IgD-negative memory B cell (primary cell): ENCODE results near the gene P3H2. TPM values are rescaled to one million over a fixed set of nuclear protein-coding genes. Genes with fewer than 3 reads are reported as not detected.
"Not testable (repeated sequence)": the region's sequence is repeated elsewhere in the genome, so short reads cannot be mapped to it uniquely, and the experiment has no call there.

Experiments used
- H3K27ac Mint-ChIP-seq, 3 donors: one replicate each; pipeline ENCODE4 v1.8.0; 2020 to 2022; ENCODE audit warnings: mild to moderate bottlenecking in 3 of 3, mixed read lengths in 3 of 3, moderate library complexity in 1 of 3
- H3K27me3 Mint-ChIP-seq: one replicate; pipeline ENCODE4 v1.8.0; 2021; ENCODE audit warnings: mixed read lengths
- H3K36me3 Mint-ChIP-seq: one replicate; pipeline ENCODE4 v1.8.0; 2020; ENCODE audit warnings: mild to moderate bottlenecking, mixed read lengths
- H3K4me1 Mint-ChIP-seq, 3 donors: one replicate each; pipeline ENCODE4 v1.8.0; 2020 to 2022; ENCODE audit warnings: mixed read lengths in 3 of 3, mild to moderate bottlenecking in 1 of 3
- H3K4me3 Mint-ChIP-seq, 4 donors: one replicate each; pipeline ENCODE4 v1.8.0; 2020 to 2022; ENCODE audit warnings: mild to moderate bottlenecking in 4 of 4, mixed read lengths in 4 of 4, moderate library complexity in 3 of 4
- H3K9me3 Mint-ChIP-seq, 3 donors: one replicate each; pipeline ENCODE4 v1.8.0; 2020 to 2021; ENCODE audit warnings: mixed read lengths in 3 of 3, mild to moderate bottlenecking in 1 of 3
- polyA plus RNA-seq: library from polyadenylated mRNA; unstranded; fragments of 300-500 nt; fragmentation: Illumina TruSeq; gene quantifications from one replicate; pipeline ENCODE4 v1.2.3, GENCODE V29; 2021

Gene P3H2, protein sequence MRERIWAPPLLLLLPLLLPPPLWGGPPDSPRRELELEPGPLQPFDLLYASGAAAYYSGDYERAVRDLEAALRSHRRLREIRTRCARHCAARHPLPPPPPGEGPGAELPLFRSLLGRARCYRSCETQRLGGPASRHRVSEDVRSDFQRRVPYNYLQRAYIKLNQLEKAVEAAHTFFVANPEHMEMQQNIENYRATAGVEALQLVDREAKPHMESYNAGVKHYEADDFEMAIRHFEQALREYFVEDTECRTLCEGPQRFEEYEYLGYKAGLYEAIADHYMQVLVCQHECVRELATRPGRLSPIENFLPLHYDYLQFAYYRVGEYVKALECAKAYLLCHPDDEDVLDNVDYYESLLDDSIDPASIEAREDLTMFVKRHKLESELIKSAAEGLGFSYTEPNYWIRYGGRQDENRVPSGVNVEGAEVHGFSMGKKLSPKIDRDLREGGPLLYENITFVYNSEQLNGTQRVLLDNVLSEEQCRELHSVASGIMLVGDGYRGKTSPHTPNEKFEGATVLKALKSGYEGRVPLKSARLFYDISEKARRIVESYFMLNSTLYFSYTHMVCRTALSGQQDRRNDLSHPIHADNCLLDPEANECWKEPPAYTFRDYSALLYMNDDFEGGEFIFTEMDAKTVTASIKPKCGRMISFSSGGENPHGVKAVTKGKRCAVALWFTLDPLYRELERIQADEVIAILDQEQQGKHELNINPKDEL
- not detected for polyA plus RNA-seq

DNA sequence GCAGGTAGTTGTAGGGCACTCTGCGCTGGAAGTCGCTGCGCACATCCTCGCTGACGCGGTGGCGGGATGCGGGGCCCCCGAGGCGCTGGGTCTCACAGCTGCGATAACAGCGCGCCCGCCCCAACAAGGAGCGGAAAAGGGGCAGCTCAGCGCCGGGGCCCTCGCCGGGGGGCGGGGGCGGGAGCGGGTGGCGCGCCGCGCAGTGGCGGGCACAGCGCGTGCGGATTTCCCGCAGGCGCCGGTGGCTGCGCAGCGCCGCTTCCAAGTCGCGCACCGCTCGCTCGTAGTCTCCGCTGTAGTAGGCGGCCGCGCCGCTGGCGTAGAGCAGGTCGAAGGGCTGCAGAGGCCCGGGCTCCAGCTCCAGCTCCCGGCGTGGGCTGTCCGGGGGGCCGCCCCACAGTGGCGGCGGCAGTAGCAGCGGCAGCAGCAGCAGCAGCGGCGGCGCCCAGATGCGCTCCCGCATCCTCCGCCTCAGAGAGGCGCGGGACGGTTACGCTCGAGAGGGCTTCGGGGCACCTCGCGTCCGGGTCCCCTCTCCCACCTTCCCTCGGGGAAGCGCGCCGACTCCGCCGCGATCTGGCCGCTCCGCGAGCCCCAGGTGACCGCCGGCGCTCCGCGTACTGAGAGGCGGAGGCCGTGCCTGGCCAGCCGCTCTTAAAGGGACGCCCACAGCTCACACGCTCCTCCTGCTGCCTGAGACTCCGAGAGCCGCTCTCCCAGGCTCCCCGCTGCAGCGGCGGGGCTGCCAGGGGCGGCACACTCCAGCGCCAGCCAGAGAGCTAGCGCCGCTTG is at the start of gene P3H2:
Gene P3H2 (minus strand): TSS at position 629 of the 792 bp plus-strand sequence. CDS start 166 bp downstream, at position 463.
- peaks cover 41% of the 10 kb centered on the region for H3K27me3 Mint-ChIP-seq

DNA sequence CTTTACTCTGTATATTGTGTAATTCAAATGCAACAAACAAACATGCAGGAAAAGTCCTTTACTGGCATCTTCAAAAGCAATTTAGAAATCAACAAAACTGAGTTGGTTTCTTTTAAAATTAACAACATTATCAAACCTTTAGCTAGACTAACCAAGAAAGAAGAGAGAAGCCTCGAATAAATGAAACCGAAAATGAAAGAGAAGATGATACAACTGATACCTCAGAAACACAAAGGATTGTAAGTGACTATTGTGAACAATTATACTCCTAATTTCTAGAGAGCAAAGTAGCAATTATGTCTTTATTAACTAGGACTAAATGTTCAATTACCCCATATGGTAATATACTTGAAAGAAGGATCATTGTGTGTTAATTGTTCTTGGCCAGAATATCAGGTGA is 49.2 kb upstream of the P3H2 start:
- Mint-ChIP-seq H3K4me1 (peaks cover 4 to 12% (median 7%) of the 10 kb centered on the region in 3 donors), H3K4me3 (peak overlapping the region in 3 of 4 donors; percentile 22 to 90 (median 55))

More for the DNA sequence above, at the start of gene P3H2:
- Mint-ChIP-seq H3K27ac (peak within 1 kb of the TSS in 1 of 3 donors; percentile 61), H3K4me3 (peak within 1 kb of the TSS in 3 of 4 donors; percentile 57 to 86 (median 82)), H3K4me1 (peaks cover 3 to 8% (median 8%) of the 10 kb centered on the region in 3 donors), H3K36me3 (no peaks in the 10 kb centered on the region), H3K9me3 (peaks cover 0 to 5% (median 2%) of the 10 kb centered on the region in 3 donors)

DNA sequence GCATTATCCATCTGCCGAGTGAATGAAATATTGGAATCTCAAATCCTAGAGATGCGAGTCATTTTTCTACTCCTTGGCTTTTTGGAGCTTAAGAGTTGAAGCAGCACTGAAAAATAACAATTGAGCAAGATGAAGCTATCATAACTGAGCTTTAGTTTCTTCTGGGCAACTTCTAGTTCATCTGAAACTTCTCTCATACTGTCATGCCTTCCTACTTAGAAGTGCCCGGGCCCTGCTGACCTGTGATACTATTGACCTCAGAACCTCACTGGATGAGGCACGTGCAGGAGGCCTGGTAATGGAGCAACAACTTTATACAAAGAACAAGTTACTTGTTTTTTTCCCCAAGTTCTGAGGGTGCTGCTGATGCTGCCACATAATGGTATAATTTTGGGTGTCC is 48.5 kb upstream of the P3H2 start:
- H3K4me3 Mint-ChIP-seq = peak overlapping the region in 2 of 4 donors; percentile 55 to 90
- peak overlapping the region in 2 of 3 donors; percentile 2 to 24 for H3K27ac Mint-ChIP-seq
- peaks cover 0 to 2% (median 0%) of the 10 kb centered on the region in 3 donors for H3K9me3 Mint-ChIP-seq
- H3K27me3 Mint-ChIP-seq = no peaks in the 10 kb centered on the region
- H3K4me1 Mint-ChIP-seq = peaks cover 1 to 12% (median 7%) of the 10 kb centered on the region in 3 donors
- H3K36me3 Mint-ChIP-seq = no peaks in the 10 kb centered on the region

More for the DNA sequence above, 49.2 kb upstream of the P3H2 start:
- Mint-ChIP-seq H3K9me3 (peaks cover 0 to 2% (median 0%) of the 10 kb centered on the region in 3 donors), H3K27ac (peak overlapping the region in 1 of 3 donors; percentile 2), H3K27me3 (no peaks in the 10 kb centered on the region), H3K36me3 (no peaks in the 10 kb centered on the region)

- peaks cover 1 to 12% (median 7%) of the 10 kb centered on the region in 3 donors for H3K4me1 Mint-ChIP-seq
Measured at GRCh38 chr3:190167936-190168680, 47.4 kb upstream of the P3H2 start.

GRCh38 chr3:190166948-190167347 is 46.3 kb upstream of the P3H2 start:
- H3K36me3 Mint-ChIP-seq = no peaks in the 10 kb centered on the region
- H3K9me3 Mint-ChIP-seq = peaks cover 0 to 5% (median 0%) of the 10 kb centered on the region in 3 donors
- no peak overlapping the region for H3K27ac Mint-ChIP-seq
- H3K4me3 Mint-ChIP-seq = no peak overlapping the region
- H3K27me3 Mint-ChIP-seq = no peaks in the 10 kb centered on the region
- H3K4me1 Mint-ChIP-seq = peaks cover 1 to 12% (median 7%) of the 10 kb centered on the region in 3 donors

More at GRCh38 chr3:190167936-190168680, 47.4 kb upstream of the P3H2 start:
- Mint-ChIP-seq H3K27me3 (no peaks in the 10 kb centered on the region), H3K4me3 (no peak overlapping the region), H3K9me3 (peaks cover 0 to 5% (median 0%) of the 10 kb centered on the region in 3 donors), H3K36me3 (no peaks in the 10 kb centered on the region), H3K27ac (no peak overlapping the region)

GRCh38 chr3:190165253-190165652 is 44.6 kb upstream of the P3H2 start:
- H3K4me3 Mint-ChIP-seq = no peak overlapping the region
- peaks cover 0 to 12% (median 7%) of the 10 kb centered on the region in 3 donors for H3K4me1 Mint-ChIP-seq
- H3K27me3 Mint-ChIP-seq = no peaks in the 10 kb centered on the region
- H3K36me3 Mint-ChIP-seq = no peaks in the 10 kb centered on the region
- H3K27ac Mint-ChIP-seq = peak overlapping the region in 1 of 3 donors; percentile 59
- H3K9me3 Mint-ChIP-seq = peaks cover 0 to 5% (median 0%) of the 10 kb centered on the region in 3 donors

GRCh38 chr3:190162013-190162412 is 41.3 kb upstream of the P3H2 start:
- not testable (repeated sequence) for H3K27me3 Mint-ChIP-seq, H3K27ac Mint-ChIP-seq, H3K4me1 Mint-ChIP-seq, H3K4me3 Mint-ChIP-seq, H3K9me3 Mint-ChIP-seq, H3K36me3 Mint-ChIP-seq

GRCh38 chr3:190159902-190160435 is 39.3 kb upstream of the P3H2 start:
- Mint-ChIP-seq H3K27ac (no peak overlapping the region), H3K4me1 (no peaks in the 10 kb centered on the region), H3K4me3 (no peak overlapping the region), H3K27me3 (peaks cover 5% of the 10 kb centered on the region), H3K36me3 (no peaks in the 10 kb centered on the region), H3K9me3 (peaks cover 0 to 3% (median 0%) of the 10 kb centered on the region in 3 donors)

GRCh38 chr3:190158261-190158660 is 37.6 kb upstream of the P3H2 start:
- Mint-ChIP-seq H3K27ac (no peak overlapping the region), H3K9me3 (no peaks in the 10 kb centered on the region), H3K36me3 (no peaks in the 10 kb centered on the region), H3K4me3 (no peak overlapping the region), H3K4me1 (no peaks in the 10 kb centered on the region), H3K27me3 (peaks cover 5% of the 10 kb centered on the region)

DNA sequence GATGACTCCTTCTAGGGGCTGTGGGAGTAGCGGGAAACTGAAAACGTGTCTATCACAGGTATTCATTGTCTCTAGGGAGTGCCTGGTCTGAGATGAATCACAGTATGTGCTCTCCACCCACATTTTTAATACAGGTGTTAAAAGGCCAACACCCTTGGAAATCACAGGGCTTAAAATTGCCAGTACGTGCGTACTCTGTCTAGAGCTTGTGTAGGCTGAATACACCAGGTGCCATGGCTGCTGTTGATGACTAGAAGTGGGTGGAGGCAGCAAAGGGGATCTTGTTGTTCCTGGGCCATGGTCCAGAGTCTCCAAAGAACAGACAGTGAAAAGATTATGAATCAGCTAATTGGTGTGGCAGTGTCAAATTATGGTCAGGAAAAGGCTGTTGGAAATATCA is 35.1 kb upstream of the P3H2 start:
- no peaks in the 10 kb centered on the region for H3K9me3 Mint-ChIP-seq
- H3K27ac Mint-ChIP-seq = no peak overlapping the region
- no peaks in the 10 kb centered on the region for H3K4me1 Mint-ChIP-seq
- H3K27me3 Mint-ChIP-seq = peaks cover 5% of the 10 kb centered on the region
- no peaks in the 10 kb centered on the region for H3K36me3 Mint-ChIP-seq
- no peak overlapping the region for H3K4me3 Mint-ChIP-seq

GRCh38 chr3:190150681-190151080 is 30.0 kb upstream of the P3H2 start:
- no peak overlapping the region for H3K27ac Mint-ChIP-seq
- H3K9me3 Mint-ChIP-seq = no peaks in the 10 kb centered on the region
- no peaks in the 10 kb centered on the region for H3K4me1 Mint-ChIP-seq
- H3K36me3 Mint-ChIP-seq = no peaks in the 10 kb centered on the region
- no peak overlapping the region for H3K4me3 Mint-ChIP-seq
- H3K27me3 Mint-ChIP-seq = no peaks in the 10 kb centered on the region

DNA sequence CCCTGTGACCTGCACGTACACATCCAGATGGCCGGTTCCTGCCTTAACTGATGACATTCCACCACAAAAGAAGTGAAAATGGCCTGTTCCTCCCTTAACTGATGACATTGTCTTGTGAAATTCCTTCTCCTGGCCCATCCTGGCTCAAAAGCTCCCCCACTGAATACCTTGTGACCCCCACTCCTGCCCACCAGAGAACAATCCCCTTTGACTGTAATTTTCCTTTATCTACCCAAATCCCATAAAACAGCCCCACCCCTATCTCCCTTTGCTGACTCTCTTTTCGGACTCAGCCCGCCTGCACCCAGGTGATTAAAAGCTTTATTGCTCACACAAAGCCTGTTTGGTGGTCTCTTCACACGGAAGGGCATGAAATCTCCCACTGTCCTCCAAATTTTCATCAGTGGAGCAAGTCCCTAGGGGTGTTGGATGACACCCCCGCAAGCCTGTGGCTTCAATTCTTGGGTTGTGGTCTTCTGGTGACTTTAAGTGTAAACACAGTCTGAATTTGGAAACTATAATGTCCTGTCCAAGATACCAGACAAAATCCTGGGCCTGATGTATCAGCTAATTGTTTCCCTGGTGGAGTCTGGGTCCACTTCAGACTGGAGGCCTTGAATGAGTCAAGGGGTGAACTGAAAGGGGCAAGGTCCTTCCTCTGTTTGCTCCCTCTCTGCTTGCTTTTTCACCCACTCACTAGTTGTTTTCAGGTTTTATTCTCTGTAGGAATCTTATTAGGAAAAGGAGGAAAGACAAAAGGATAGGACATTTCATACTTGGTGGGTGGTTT is 29.3 kb upstream of the P3H2 start:
- H3K27me3 Mint-ChIP-seq, H3K4me3 Mint-ChIP-seq, H3K36me3 Mint-ChIP-seq, H3K4me1 Mint-ChIP-seq, H3K9me3 Mint-ChIP-seq: not testable (repeated sequence)
- H3K27ac Mint-ChIP-seq = peak overlapping the region in 1 of 3 donors; percentile 62

DNA sequence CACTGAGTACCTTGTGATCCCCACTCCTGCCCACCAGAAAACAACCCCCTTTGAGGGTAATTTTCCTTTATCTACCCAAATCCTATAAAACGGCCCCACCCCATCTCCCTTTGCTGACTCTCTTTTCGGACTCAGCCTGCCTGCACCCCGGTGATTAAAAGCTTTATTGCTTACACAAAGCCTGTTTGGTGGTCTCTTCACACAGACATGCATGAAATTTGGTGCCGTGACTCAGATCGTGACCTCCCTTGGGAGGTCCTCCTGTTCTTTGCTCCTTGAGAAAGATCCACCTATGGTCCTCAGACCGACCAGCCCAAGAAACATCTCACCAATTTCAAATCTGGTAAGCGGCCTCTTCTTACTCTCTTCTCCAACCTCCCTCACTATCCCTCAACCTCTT is 24.1 kb upstream of the P3H2 start:
- H3K9me3 Mint-ChIP-seq, H3K4me3 Mint-ChIP-seq, H3K27ac Mint-ChIP-seq, H3K36me3 Mint-ChIP-seq, H3K27me3 Mint-ChIP-seq, H3K4me1 Mint-ChIP-seq: not testable (repeated sequence)
